COLO668 (cell line): ENCODE measurements around the gene TIMM50.

Experiments
- DNase-seq: peaks from one replicate; lab custom pipeline; 2025; ENCODE audit not compliant: unreplicated experiment; lab: John Stamatoyannopoulos, UW

Gene TIMM50

DNA sequence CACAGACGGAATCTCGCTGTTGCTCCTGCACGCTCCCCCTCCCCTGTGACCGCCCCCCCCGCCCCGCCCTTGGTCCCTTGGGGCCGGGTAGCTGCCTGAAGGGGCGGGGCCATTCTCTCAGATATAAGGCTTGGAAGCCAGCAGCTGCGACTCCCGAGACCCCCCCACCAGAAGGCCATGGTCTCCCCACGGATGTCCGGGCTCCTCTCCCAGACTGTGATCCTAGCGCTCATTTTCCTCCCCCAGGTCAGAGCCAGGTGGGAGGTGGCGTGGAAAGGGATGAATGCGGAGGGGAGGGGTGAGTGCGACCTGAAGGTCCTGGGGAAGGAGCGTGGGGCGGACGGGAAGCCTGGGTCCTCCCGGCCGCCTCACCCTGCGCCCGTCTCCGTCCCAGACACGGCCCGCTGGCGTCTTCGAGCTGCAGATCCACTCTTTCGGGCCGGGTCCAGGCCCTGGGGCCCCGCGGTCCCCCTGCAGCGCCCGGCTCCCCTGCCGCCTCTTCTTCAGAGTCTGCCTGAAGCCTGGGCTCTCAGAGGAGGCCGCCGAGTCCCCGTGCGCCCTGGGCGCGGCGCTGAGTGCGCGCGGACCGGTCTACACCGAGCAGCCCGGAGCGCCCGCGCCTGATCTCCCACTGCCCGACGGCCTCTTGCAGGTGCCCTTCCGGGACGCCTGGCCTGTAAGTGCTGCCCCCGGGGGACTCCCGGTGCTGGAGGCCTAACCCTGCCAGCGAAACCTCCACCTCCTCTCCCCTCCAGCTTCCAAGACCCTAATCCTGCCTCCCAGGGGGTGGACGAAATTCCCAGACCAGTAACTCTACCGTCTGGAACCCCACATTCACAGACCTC lies 18.4 kb downstream of the TIMM50 start, which contains the start of gene DLL3:
Gene DLL3 (plus strand): TSS at position 150 of the 845 bp plus-strand sequence. CDS start 28 bp downstream, at position 178.
- DNase-seq: peak; percentile 84

DNA sequence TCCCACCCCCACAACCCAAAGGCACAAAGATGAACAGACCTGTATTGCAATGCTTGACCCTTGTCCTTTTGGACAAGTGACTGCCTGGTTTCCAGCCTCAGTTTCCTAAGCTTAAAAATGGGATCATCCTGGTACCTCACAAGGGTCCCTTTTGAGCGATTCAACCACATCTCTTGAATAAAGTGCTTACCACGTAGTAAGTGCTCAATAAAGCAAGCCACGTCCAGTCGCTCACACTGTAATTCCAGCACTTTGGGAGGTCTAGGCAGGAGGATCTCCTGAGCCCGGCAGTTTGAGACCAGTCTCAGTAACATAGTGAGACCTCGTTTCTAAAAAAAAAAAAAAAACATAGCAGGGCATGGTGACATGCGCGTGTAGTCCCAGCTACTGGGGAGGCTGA lies 19.3 kb downstream of the TIMM50 start:
- no peak for DNase-seq

DNA sequence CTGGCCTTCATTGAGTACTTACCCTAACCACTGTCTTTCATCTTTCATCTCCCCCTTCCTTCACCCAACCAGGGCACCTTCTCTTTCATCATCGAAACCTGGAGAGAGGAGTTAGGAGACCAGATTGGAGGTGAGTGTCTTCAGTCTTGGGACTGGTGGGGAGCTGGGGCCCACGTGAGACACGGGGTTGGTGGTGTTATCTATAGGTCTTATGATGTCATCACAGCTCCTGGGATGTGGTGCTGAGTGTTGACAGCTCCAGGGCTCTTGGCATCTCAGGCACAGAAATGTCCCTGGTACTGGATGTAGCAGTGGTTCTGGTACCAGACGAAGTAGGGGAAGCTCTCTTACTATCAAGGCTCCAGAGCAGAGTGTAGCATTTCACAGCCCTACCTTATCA lies 19.9 kb downstream of the TIMM50 start:
- no peak for DNase-seq

DNA sequence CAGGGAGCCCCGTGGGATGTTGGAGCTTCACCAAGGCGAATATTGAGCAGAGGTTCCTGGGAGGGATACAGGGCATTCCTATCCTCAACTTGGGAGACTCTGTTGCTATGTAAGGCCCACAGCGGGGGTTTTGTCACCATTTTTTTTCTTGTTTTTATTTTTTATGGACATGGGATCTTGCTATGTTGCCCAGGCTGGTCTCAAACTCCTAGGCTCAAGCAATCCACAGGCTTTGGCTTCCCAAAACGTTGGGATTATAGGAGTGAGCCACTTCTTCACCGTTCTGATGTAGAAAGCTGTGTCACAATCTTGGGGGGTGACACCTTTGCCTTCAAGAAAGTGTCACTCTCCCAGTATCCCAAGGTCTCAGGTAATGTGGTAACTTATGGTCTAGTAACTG lies 20.7 kb downstream of the TIMM50 start:
- DNase-seq: no peak

DNA sequence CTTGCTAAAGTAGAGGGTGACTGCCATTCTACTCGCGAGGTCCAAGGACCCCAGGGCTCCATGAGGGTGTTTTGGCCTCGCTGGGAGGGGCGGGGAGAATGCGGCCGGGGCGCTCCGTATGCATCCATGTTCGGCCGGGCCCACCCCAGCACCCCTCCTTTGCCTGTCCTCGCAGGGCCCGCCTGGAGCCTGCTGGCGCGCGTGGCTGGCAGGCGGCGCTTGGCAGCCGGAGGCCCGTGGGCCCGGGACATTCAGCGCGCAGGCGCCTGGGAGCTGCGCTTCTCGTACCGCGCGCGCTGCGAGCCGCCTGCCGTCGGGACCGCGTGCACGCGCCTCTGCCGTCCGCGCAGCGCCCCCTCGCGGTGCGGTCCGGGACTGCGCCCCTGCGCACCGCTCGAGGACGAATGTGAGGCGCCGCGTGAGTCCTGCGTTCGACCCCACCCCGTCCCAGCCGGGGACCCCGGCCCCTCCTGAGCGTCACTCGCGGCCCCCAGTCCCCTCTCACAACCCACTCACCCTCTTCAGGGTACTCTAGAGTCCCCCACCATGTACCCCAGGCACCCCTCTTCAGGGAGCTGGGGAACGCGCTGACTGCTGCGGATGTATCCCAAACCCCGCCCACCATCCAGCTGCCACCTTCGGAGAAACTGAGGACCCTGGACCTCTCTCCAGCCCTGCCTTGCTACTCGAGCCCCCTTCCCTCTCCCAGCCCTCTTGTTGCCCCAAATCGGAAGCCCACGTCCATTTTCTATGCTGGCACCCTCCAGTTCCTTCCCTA lies 22.2 kb downstream of the TIMM50 start:
- DNase-seq: peak; percentile 73

DNA sequence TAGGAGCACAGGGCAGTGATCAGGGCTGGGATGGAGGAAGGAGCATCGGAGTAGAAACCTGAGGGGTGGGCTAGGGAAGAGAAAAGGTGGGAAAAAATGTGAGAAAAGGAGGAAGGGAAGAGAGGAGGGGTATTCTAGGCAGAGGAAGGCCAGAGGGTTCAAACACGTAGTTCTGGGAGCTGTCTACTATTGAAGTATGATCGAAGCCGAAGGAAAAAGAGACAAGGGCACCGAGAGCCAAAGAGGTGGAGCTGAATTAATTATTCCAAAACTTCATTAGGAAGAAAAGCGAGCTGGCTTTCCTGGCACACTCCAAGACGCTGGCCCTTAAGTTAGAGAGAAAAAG lies 25.9 kb downstream of the TIMM50 start:
- DNase-seq: no peak

DNA sequence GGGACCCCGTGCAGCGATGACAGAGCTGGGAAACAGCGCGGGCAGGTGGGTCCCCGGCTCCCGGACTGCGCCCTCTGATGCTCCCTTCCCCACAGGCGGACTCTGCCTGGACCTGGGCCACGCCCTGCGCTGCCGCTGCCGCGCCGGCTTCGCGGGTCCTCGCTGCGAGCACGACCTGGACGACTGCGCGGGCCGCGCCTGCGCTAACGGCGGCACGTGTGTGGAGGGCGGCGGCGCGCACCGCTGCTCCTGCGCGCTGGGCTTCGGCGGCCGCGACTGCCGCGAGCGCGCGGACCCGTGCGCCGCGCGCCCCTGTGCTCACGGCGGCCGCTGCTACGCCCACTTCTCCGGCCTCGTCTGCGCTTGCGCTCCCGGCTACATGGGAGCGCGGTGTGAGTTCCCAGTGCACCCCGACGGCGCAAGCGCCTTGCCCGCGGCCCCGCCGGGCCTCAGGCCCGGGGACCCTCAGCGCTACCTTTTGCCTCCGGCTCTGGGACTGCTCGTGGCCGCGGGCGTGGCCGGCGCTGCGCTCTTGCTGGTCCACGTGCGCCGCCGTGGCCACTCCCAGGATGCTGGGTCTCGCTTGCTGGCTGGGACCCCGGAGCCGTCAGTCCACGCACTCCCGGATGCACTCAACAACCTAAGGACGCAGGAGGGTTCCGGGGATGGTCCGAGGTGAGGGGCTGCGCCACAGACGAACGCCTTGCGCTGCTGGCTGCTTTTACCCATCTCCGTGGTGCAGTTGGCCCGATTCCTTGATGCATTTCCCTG lies 26.5 kb downstream of the TIMM50 start:
- no peak for DNase-seq

DNA sequence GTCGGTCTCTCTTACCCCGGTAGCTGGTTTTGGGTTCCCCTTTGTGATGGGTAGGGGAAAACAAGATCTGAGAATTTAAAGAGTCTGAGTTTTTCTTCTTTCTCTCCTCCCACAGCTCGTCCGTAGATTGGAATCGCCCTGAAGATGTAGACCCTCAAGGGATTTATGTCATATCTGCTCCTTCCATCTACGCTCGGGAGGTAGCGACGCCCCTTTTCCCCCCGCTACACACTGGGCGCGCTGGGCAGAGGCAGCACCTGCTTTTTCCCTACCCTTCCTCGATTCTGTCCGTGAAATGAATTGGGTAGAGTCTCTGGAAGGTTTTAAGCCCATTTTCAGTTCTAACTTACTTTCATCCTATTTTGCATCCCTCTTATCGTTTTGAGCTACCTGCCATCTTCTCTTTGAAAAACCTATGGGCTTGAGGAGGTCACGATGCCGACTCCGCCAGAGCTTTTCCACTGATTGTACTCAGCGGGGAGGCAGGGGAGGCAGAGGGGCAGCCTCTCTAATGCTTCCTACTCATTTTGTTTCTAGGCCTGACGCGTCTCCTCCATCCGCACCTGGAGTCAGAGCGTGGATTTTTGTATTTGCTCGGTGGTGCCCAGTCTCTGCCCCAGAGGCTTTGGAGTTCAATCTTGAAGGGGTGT lies 27.2 kb downstream of the TIMM50 start:
- no peak for DNase-seq

DNA sequence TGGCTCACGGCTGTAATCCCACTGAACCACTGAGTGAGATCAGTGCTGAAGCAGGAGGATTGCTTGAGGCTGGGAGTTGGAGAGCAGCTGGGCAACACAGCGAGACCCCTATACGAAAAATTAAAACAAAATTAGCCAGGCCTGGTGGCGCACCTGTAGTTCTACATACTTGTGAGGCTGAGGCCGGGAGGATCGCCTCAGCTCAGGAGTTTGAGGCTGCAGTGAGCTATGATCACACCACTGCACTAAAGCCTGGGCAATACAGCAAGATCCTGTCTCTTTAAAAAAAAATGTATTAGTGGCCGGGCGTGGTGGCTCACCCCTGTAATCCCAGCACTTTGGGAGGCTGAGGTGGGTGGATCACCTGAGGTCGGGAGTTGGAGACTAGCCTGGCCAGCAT lies 28.0 kb downstream of the TIMM50 start:
- no peak for DNase-seq

DNA sequence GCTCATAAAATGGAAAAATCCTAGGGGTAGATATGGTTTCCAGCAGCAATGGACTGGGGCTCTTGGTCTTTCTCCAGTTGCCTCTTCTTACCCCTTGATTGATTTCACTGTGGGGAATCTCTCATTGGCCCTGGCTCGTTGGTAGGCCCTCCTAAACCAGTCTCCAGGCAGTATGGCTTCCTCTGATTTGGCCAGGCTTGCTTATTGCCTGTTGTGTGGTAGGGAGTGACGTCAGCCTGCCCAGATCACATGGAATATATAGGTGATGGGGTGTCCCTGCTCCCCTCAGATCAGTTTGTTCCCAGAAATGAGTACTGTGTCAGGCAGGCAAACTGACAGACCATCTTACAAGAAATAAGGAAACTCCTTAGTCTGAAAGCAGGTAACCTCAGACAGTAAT lies 28.6 kb downstream of the TIMM50 start:
- no peak for DNase-seq

DNA sequence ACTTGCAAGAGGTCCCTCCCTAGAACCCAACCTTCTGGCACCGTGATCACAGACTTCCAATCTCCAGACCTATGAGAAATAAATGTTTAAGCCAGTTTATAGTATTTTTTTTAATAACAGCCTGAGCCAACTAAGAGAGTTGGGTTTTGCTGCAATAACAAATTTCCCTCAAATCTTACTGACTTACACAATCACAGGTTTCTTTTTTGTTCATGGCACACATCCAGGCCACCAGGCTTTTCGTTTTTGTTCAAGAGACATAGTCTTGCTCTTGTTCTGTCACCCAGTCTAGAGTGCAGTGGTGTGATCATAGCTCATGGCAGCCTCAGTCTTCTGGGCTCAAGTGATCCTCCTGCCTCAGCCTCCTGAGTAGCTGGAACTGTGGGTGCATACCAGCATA lies 32.4 kb downstream of the TIMM50 start:
- no peak for DNase-seq

DNA sequence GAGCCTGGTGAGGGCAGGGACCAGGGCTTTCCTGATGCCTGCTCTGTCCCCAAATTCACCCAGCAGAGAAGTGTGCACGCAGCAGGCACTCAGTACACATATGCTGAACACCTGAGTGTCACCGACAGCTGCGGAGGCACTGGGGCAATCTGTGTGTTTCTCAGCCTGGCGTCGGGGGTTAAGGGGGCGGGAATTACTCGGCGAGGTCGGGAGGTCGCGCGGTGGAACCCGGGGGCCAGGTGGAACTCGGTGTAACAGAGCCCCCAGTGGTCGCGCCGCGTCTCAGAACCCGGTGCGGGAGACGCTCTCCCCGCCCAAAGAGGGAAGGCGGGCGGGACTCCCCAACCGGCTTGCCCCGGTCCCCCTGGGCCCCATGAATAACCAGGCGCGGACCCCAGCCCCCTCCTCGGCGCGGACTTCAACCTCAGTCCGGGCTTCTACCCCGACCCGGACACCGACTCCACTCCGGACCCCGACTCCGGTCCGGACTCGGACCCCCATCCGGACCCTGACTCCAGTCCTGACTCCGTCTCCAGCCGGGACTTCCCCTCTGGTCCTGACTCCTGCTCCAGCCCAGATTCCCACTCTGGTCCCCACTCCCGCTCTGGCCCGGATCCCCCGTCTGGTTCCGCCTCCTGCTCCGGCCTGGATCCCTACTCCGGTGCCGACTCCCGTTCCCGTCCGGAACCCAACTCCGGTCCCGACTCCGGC lies 34.4 kb downstream of the TIMM50 start, which contains the start of gene SELENOV:
Gene SELENOV (plus strand): TSS at position 300 of the 711 bp plus-strand sequence. CDS start 74 bp downstream, at position 374.
- DNase-seq: peak; percentile 16

DNA sequence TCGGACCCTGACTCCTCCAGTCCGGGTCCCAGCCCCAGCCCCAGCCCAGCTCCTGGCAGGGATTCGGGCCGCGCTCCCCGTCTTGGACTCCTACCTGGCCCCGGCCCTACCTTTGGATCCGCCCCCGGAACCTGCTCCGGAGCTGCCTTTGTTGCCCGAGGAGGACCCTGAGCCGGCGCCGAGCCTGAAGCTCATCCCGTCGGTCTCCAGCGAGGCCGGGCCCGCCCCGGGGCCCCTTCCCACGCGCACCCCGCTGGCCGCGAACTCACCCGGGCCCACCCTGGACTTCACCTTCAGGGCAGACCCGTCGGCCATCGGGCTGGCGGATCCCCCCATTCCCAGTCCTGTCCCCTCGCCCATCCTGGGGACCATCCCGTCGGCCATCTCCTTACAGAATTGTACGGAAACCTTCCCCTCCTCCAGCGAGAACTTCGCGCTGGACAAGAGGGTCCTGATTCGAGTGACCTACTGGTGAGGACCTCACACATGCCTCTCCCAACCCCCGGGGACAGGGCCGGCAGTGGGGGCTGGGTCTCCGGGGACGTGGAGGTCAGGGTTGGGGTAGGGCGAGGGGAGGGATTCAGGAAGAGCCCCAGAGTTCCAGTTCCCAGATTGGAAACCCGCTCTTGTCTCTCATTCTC lies 35.0 kb downstream of the TIMM50 start:
- DNase-seq: no peak

DNA sequence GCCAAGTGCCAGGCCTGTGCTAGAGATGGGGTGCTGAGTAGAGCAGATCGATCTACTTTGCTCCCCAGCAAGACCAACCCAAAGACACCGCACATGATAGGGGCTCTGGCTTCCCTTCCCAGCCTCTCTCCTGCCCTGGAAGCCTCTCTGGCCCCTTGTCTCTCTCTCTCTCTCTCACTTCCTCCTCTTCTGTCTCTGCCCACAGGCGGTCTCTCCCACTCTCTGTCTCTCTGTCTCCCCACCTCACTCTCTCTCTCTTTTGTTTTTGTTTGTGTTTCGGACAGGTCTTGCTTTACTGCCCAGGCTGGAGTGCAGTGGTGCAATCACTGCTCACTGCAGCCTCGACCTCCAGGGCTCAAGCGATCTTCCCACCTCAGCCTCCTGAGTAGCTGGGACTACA lies 35.6 kb downstream of the TIMM50 start:
- DNase-seq: no peak

DNA sequence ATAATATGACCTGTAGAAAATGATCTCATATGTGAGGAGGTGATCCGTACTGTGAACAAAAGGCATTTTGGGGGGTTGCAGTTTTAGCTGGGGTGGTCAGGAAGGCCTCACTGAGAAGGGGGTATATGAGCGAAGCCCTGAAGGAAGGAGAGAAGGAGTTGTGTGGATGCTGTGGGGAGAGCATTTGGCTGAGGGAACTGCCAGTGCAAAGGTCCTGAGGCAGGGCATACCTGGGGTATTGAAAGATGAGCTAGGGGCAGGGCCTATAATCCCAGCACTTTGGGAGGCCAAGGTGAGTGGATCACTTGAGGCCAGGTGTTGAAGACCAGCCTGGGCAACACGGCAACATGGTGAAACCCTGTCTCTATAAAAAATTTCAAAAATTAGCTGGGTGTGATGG lies 36.8 kb downstream of the TIMM50 start:
- DNase-seq: no peak

DNA sequence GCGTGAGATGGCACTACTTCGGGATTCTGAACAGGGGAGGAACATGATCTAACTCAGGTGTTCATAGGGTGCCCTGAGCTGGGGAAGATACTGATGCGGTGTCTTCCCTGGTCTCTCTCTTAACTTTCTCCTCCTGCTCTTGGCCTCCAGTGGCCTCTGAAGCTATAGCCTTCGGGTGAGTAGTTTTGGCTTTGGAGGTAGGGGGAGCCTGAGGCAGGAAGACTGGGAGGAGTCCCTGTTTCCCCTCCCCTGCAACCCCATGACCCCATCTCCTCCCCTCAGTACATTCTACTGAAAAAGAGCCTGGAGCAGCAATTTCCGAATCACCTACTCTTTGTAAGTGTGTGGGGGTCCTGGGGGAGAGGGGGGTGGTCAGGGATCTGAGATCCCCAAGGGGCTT lies 37.8 kb downstream of the TIMM50 start:
- no peak for DNase-seq

DNA sequence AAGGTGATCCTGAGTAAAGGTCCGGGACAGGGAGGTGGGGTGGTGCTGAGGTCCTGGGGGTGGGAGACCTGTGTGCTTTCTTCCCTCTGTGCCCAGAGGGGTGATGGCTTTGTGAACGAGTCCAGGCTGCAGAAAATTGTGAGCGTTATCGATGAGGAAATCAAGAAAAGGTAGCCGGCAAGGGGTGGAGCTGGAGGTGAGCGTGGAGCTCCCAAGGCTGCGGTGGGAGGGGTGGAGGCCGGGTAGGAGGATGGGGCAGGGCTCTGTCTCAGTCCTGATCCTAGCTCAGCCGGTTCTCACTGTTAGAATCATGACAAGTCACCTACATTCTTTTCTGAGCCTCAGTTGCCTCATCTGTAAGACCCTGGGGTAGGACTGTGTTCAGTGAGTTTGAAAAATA lies 38.3 kb downstream of the TIMM50 start:
- no peak for DNase-seq

DNA sequence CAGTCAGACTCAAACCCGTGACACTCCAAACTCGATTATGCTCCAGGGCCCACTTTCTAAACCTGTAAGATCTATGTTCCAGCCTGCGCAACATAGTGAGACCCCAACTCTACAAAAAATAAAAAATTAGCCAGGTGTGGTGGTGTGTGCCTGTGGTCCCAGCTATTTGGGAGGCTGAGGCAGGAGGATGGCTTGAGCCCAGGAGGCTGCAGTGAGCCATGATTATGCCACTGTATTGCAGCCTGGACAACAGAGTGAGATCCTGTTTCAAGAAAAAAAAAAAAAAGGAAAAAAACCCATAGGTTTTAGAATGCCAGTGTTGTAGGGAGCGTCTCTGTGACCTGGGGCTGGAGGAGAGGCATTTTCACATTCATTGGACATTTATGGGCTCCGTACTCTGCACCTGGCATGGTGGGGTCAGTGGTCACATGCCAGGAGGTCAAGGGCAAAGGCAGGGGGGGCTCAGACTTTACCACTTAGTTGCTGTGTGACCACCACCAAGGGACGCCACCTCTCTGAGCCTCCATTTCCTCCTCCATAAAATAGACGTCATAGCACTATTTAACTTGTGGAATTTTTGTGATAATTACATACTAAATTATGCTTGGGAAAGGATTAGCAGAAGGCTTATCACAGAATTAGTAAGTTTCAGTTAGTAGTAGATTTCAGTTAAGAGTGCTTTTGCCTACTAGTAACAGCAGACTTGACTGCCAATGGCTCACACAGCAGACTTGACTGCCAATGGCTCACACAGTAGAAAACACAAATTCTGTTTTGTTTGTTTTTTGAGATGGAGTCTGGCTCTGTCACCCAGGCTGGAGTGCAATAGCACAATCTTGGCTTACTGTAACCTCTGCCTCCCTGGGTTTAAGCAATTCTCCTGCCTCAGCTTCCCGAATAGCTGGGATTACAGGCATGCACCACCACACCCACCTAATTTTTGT lies 40.2 kb downstream of the TIMM50 start:
- DNase-seq: no peak

DNA sequence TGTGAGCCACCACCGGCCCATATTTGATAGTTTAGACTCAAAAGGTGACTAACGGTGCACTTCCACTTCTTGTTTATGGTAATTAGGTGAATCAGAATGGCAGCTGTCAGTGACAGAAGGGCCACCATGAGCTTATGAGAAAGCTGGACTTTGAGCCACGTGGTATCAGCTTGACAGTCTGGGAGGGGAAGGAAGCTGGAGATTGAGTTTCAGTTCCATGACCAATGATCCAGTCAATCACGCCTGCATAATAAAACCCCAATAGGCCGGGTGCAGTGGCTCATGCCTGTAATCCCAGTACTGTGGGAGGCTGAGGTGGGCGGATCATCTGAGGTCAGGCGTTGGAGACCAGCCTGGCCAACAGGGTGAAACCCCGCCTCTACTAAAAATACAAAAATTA lies 43.9 kb downstream of the TIMM50 start:
- DNase-seq: no peak
